Panc1 (cell line): ENCODE data around the gene KANK4.
"Not testable (repeated sequence)": the region's sequence is repeated elsewhere in the genome, so short reads cannot be mapped to it uniquely, and the experiment has no call there.

Source experiments
- POLR2AphosphoS5 ChIP-seq: IDR thresholded peaks from 2 replicates; pipeline ENCODE4 v1.6.1; 2012; ENCODE audit warnings: mild to moderate bottlenecking, low read depth, low read length, moderate library complexity
- REST ChIP-seq, 2 experiments: IDR thresholded peaks; 2 replicates each; pipeline ENCODE4 v1.6.1; 2011 to 2012; ENCODE audit warnings: low read depth in 2 of 2, control low read depth in 1 of 2, low read length in 1 of 2, mild to moderate bottlenecking in 1 of 2, moderate library complexity in 1 of 2; ENCODE audit not compliant: insufficient read depth in 1 of 2
- TF ChIP-seq, protein P1 (sequence below): fragments of 450-650 bp; IDR thresholded peaks from 2 replicates; pipeline ENCODE4 v1.5.1; 2017; ENCODE audit warnings: mild to moderate bottlenecking

- TF ChIP-seq, protein P1, sequence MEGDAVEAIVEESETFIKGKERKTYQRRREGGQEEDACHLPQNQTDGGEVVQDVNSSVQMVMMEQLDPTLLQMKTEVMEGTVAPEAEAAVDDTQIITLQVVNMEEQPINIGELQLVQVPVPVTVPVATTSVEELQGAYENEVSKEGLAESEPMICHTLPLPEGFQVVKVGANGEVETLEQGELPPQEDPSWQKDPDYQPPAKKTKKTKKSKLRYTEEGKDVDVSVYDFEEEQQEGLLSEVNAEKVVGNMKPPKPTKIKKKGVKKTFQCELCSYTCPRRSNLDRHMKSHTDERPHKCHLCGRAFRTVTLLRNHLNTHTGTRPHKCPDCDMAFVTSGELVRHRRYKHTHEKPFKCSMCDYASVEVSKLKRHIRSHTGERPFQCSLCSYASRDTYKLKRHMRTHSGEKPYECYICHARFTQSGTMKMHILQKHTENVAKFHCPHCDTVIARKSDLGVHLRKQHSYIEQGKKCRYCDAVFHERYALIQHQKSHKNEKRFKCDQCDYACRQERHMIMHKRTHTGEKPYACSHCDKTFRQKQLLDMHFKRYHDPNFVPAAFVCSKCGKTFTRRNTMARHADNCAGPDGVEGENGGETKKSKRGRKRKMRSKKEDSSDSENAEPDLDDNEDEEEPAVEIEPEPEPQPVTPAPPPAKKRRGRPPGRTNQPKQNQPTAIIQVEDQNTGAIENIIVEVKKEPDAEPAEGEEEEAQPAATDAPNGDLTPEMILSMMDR: not testable (repeated sequence)
- not testable (repeated sequence) for TF ChIP-seq POLR2AphosphoS5; REST (IDR thresholded peaks at IDR 0.05; ENCODE audit: insufficient read depth in 1 of 2, low read depth in 2 of 2, low read length in 1 of 2)
These were observed 98.8 kb downstream of the KANK4 start for GRCh38 chr1:62220456-62220855.
